Measurements from ENCODE around the gene KPNA4.

KPNA4 gene

GRCh38 chr3:160557571-160557970, 7.8 kb downstream of the KPNA4 start:
- TF ChIP-seq REST (IDR thresholded peaks at IDR 0.05; ENCODE audit: insufficient read depth in 1 of 2, low read depth in 2 of 2, low read length in 2 of 2) (no peak), POLR2AphosphoS5 (IDR thresholded peaks at IDR 0.05; ENCODE audit: low read depth, low read length) (no peak), FOXP2 (optimal IDR thresholded peaks at IDR 0.05; ENCODE audit: borderline replicate concordance, extremely low read depth, extremely low read length, insufficient read depth) (no peak)

- no peak for TF ChIP-seq TAF1 (IDR thresholded peaks at IDR 0.05; ENCODE audit: borderline replicate concordance, insufficient read depth, low read length)
- TF ChIP-seq FOXP2 (optimal IDR thresholded peaks at IDR 0.05; ENCODE audit: borderline replicate concordance, extremely low read depth, extremely low read length, insufficient read depth), result no peak
- no peak for TF ChIP-seq REST (IDR thresholded peaks at IDR 0.05; ENCODE audit: insufficient read depth in 1 of 2, low read depth in 2 of 2, low read length in 2 of 2)
- TF ChIP-seq SIN3A (IDR thresholded peaks at IDR 0.05; ENCODE audit: borderline replicate concordance, insufficient read depth, low read length), result no peak
- no peak for TF ChIP-seq POLR2AphosphoS5 (IDR thresholded peaks at IDR 0.05; ENCODE audit: low read depth, low read length)
Measured at GRCh38 chr3:160556141-160556540, 9.2 kb downstream of the KPNA4 start.

GRCh38 chr3:160554980-160555379, 10.4 kb downstream of the KPNA4 start:
- TF ChIP-seq FOXP2 (optimal IDR thresholded peaks at IDR 0.05; ENCODE audit: borderline replicate concordance, extremely low read depth, extremely low read length, insufficient read depth), result no peak
- TF ChIP-seq POLR2AphosphoS5 (IDR thresholded peaks at IDR 0.05; ENCODE audit: low read depth, low read length), result no peak
- TF ChIP-seq SIN3A (IDR thresholded peaks at IDR 0.05; ENCODE audit: borderline replicate concordance, insufficient read depth, low read length), result no peak
- TF ChIP-seq TAF1 (IDR thresholded peaks at IDR 0.05; ENCODE audit: borderline replicate concordance, insufficient read depth, low read length), result no peak
- TF ChIP-seq REST (IDR thresholded peaks at IDR 0.05; ENCODE audit: insufficient read depth in 1 of 2, low read depth in 2 of 2, low read length in 2 of 2), result no peak

GRCh38 chr3:160553827-160554226, 11.5 kb downstream of the KPNA4 start:
- TF ChIP-seq POLR2AphosphoS5 (IDR thresholded peaks at IDR 0.05; ENCODE audit: low read depth, low read length), result no peak
- no peak for TF ChIP-seq SIN3A (IDR thresholded peaks at IDR 0.05; ENCODE audit: borderline replicate concordance, insufficient read depth, low read length)

GRCh38 chr3:160546727-160547126, 18.6 kb downstream of the KPNA4 start:
- TF ChIP-seq REST (IDR thresholded peaks at IDR 0.05; ENCODE audit: insufficient read depth in 1 of 2, low read depth in 2 of 2, low read length in 2 of 2), result no peak
- TF ChIP-seq SIN3A (IDR thresholded peaks at IDR 0.05; ENCODE audit: borderline replicate concordance, insufficient read depth, low read length), result no peak
- no peak for TF ChIP-seq TAF1 (IDR thresholded peaks at IDR 0.05; ENCODE audit: borderline replicate concordance, insufficient read depth, low read length)
- TF ChIP-seq FOXP2 (optimal IDR thresholded peaks at IDR 0.05; ENCODE audit: borderline replicate concordance, extremely low read depth, extremely low read length, insufficient read depth), result no peak
- TF ChIP-seq POLR2AphosphoS5 (IDR thresholded peaks at IDR 0.05; ENCODE audit: low read depth, low read length), result no peak
